CD14-positive monocyte (primary cell): Measurements from ENCODE around the gene ARHGDIB. TPM values are rescaled to one million over a fixed set of nuclear protein-coding genes. Genes with fewer than 3 reads are reported as not detected.
A peak's percentile ranks its signal among the peaks of the same experiment; 100 is the strongest.

ENCODE experiments used
- DNase-seq, 3 donors: peaks; one replicate each; pipeline ENCODE4 v3.0.0-alpha.2; 2011 to 2022
- H2AFZ ChIP-seq: 2 replicates; pipeline ENCODE4 v1.6.0; 2012; ENCODE audit warnings: mild to moderate bottlenecking, low read depth, low read length, inconsistent platforms; ENCODE audit not compliant: insufficient read depth, poor library complexity, severe bottlenecking
- H3K27ac ChIP-seq, 2 donors: 1 replicate in 1 of 2; 2 replicates in 1 of 2; pipeline ENCODE4 v1.5.1; 2012 to 2013; ENCODE audit warnings: low read length in 2 of 2, control low read depth in 1 of 2, inconsistent platforms in 1 of 2, low read depth in 1 of 2, mild to moderate bottlenecking in 1 of 2
- H3K27me3 ChIP-seq, 2 donors: one replicate each; pipeline versions ENCODE4 v1.6.0 to v1.6.1; 2011 to 2013; ENCODE audit warnings: low read length in 2 of 2; ENCODE audit not compliant: control insufficient read depth in 2 of 2, insufficient read depth in 2 of 2
- H3K36me3 ChIP-seq, 2 donors: replicated peaks in 1 of 2; 1 replicate in 1 of 2; 2 replicates in 1 of 2; pipeline versions ENCODE4 v1.5.1 to v1.6.1; 2012 to 2013; ENCODE audit warnings: low read length in 2 of 2, control low read depth in 1 of 2, inconsistent platforms in 1 of 2, mild to moderate bottlenecking in 1 of 2; ENCODE audit not compliant: insufficient read depth in 2 of 2, control insufficient read depth in 1 of 2
- H3K4me1 ChIP-seq, 2 donors: 1 replicate in 1 of 2; 2 replicates in 1 of 2; pipeline versions ENCODE4 v1.5.1 to v1.6.1; 2012 to 2013; ENCODE audit warnings: low read length in 2 of 2, control low read depth in 1 of 2, inconsistent platforms in 1 of 2, mild to moderate bottlenecking in 1 of 2, moderate library complexity in 1 of 2; ENCODE audit not compliant: insufficient read depth in 2 of 2, control insufficient read depth in 1 of 2
- H3K4me2 ChIP-seq: replicated peaks from 2 replicates; pipeline ENCODE3; 2012; ENCODE audit warnings: low read length, moderate library complexity, mild to moderate bottlenecking; ENCODE audit not compliant: poor library complexity, severe bottlenecking; ENCODE audit errors: extremely low read depth
- H3K4me3 ChIP-seq, 3 experiments: fragments of 200-600 bp in 1 of 3; sonication (generic) in 1 of 3; replicated peaks in 1 of 3; 1 replicate in 2 of 3; 2 replicates in 1 of 3; pipeline ENCODE4 v1.5.1; 2011 to 2013; ENCODE audit warnings: low read length in 3 of 3, mild to moderate bottlenecking in 3 of 3, control low read depth in 2 of 3, low read depth in 2 of 3, inconsistent platforms in 1 of 3, moderate library complexity in 1 of 3
- H3K79me2 ChIP-seq: 2 replicates; pipeline ENCODE4 v1.6.0; 2012; ENCODE audit warnings: mild to moderate bottlenecking, control low read depth, inconsistent platforms, low read length, moderate library complexity; ENCODE audit not compliant: insufficient read depth
- H3K9ac ChIP-seq: 2 replicates; pipeline ENCODE4 v1.6.0; 2017; ENCODE audit warnings: low read length, mild to moderate bottlenecking; ENCODE audit not compliant: insufficient read depth, poor library complexity, severe bottlenecking
- H3K9me3 ChIP-seq, 2 donors: replicated peaks in 1 of 2; 1 replicate in 1 of 2; 2 replicates in 1 of 2; pipeline versions ENCODE4 v1.5.1 to v1.6.1; 2012 to 2013; ENCODE audit warnings: low read length in 2 of 2, control low read depth in 1 of 2; ENCODE audit not compliant: control insufficient read depth in 1 of 2, insufficient read depth in 1 of 2
- H4K20me1 ChIP-seq: 2 replicates; pipeline ENCODE4 v1.6.0; 2012; ENCODE audit warnings: mild to moderate bottlenecking, low read length, control low read depth, moderate library complexity; ENCODE audit not compliant: insufficient read depth
- H3K27ac Mint-ChIP-seq, 7 donors: one replicate each; pipeline ENCODE4 v1.8.0; 2020; ENCODE audit warnings: mild to moderate bottlenecking in 7 of 7, mixed read lengths in 7 of 7, moderate library complexity in 6 of 7, inconsistent platforms in 2 of 7
- H3K27me3 Mint-ChIP-seq, 3 donors: one replicate each; pipeline ENCODE4 v1.8.0; 2021 to 2022; ENCODE audit warnings: low read depth in 3 of 3, mild to moderate bottlenecking in 3 of 3, mixed read lengths in 3 of 3, moderate library complexity in 3 of 3, inconsistent platforms in 1 of 3
- H3K36me3 Mint-ChIP-seq, 2 donors: one replicate each; pipeline ENCODE4 v1.8.0; 2020; ENCODE audit warnings: mixed read lengths in 2 of 2, inconsistent platforms in 1 of 2, mild to moderate bottlenecking in 1 of 2
- H3K4me1 Mint-ChIP-seq: one replicate; pipeline ENCODE4 v1.8.0; 2020; ENCODE audit warnings: mild to moderate bottlenecking, mixed read lengths
- H3K4me3 Mint-ChIP-seq, 2 donors: one replicate each; pipeline ENCODE4 v1.8.0; 2020; ENCODE audit warnings: mild to moderate bottlenecking in 2 of 2, mixed read lengths in 2 of 2, moderate library complexity in 1 of 2
- H3K9me3 Mint-ChIP-seq, 7 donors: one replicate each; pipeline ENCODE4 v1.8.0; 2020 to 2022; ENCODE audit warnings: mixed read lengths in 7 of 7, mild to moderate bottlenecking in 6 of 7, moderate library complexity in 6 of 7, inconsistent platforms in 2 of 7
- WGBS: methylation state at CpG from one replicate; pipeline ENCODE4 v1.1.5; 2013; ENCODE audit warnings: missing lambda C conversion rate; ENCODE audit not compliant: insufficient coverage; 5-methylcytosine and 5-hydroxymethylcytosine counted together
- intact Hi-C, 2 donors: fragments of 100-400 bp; cut with micrococcal nuclease; formaldehyde crosslinking; loops; one replicate each; pipeline versions ENCODE4 v1.15.0 to v1.15.1; 2023
- polyA plus RNA-seq, 3 donors: library from polyadenylated mRNA; depleted of rRNA in 1 of 3; unstranded in 2 of 3; stranded (reverse) in 1 of 3; fragments of 300-500 nt in 2 of 3; fragments of >200 nt in 1 of 3; fragmentation: Illumina TruSeq in 2 of 3; gene quantifications; 1 replicate in 2 of 3; 2 replicates in 1 of 3; pipeline ENCODE4 v1.2.3, GENCODE V29; 2012 to 2021
- TF ChIP-seq, protein P1 (sequence below): fragments of 200-600 bp; IDR thresholded peaks from one replicate; pipeline ENCODE4 v1.8.0; 2022; ENCODE audit warnings: antibody characterized with exemption, mild to moderate bottlenecking

ARHGDIB gene
- polyA plus RNA-seq, 3 donors, result 1,199 to 2,228 (median 1,854) TPM

DNA sequence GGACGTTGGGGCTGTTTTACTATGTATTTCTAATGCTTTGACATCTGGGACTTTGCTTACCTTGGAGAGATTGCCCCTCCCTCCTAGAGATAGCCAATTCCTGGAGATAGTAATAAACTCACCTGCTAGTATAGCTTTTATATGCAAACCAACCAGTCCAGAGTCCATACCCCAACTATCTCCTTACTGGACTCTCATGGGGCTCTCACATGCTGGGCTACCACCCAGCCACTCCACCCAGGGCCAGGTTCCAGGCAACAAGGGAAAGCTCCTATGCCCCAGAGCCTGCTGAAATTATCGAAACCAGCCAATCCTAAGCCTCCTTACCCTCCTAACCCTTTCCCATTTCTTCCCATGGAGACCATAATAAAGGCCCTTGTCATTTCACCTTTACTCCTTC, 50.3 kb downstream of the ARHGDIB start:
- Histone ChIP-seq H3K27ac (no peak overlapping the region), H3K4me3 (no peak overlapping the region), H3K4me2 (no peak overlapping the region), H3K9me3 (no peaks in the 10 kb centered on the region), H3K79me2 (no peaks in the 10 kb centered on the region), H3K4me1 (no peaks in the 10 kb centered on the region), H3K36me3 (peaks cover 34 to 60% of the 10 kb centered on the region in 2 donors), H4K20me1 (no peaks in the 10 kb centered on the region), H2AFZ (no peak overlapping the region), H3K27me3 (no peaks in the 10 kb centered on the region), H3K9ac (no peak overlapping the region)
- intact Hi-C loops, result no loop called here
- H3K36me3 Mint-ChIP-seq, result peaks cover 76 to 77% of the 10 kb centered on the region in 2 donors
- DNase-seq, result no peak
- 100% methylated on average over 1 of the region's 2 CpGs for WGBS
- no peak overlapping the region for H3K4me3 Mint-ChIP-seq
- peaks cover 0 to 1% (median 0%) of the 10 kb centered on the region in 3 donors for H3K27me3 Mint-ChIP-seq
- H3K9me3 Mint-ChIP-seq, result peaks cover 0 to 6% (median 3%) of the 10 kb centered on the region in 7 donors
- TF ChIP-seq, protein P1, sequence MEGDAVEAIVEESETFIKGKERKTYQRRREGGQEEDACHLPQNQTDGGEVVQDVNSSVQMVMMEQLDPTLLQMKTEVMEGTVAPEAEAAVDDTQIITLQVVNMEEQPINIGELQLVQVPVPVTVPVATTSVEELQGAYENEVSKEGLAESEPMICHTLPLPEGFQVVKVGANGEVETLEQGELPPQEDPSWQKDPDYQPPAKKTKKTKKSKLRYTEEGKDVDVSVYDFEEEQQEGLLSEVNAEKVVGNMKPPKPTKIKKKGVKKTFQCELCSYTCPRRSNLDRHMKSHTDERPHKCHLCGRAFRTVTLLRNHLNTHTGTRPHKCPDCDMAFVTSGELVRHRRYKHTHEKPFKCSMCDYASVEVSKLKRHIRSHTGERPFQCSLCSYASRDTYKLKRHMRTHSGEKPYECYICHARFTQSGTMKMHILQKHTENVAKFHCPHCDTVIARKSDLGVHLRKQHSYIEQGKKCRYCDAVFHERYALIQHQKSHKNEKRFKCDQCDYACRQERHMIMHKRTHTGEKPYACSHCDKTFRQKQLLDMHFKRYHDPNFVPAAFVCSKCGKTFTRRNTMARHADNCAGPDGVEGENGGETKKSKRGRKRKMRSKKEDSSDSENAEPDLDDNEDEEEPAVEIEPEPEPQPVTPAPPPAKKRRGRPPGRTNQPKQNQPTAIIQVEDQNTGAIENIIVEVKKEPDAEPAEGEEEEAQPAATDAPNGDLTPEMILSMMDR, result no peak
- H3K4me1 Mint-ChIP-seq, result peaks cover 6% of the 10 kb centered on the region
- H3K27ac Mint-ChIP-seq, result peak overlapping the region in 1 of 7 donors; percentile 12

DNA sequence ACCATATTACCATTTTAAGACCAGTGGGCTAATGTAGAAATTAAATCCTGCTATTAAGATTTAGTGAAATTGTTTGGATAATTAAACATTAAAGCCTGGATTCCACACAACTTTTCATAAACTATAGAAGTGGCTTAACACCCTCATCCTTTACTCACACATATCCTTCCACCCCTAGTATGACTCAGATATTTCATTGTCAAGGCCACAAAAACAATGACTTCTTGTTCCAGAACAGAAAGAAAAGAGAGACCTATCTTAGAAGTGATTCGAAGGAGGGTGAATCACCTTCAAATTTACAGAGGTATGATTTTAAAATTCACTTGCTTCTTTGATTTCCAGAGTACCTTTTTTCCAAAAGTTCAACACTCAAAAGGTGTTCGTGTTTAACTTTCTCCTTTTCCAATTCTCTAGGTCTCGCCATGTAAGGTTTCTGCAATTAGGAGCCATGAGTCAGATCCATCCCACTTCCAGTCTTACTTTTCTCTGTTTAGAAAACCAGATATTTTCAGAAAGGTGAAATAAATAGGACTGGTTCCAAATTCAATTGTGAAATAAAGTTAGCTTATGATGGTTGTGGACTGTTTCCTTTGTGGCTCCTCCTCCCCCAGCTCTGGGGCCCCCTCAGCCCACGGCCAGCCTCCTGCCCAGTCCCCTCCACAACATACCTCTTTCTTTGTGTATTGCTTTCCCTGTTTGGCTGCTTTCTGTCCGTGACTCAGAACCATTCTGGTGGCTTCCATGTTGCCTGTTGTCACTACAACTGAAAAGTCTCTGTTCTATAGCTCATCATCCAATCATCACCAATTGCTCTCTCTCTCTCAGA, 51.1 kb downstream of the ARHGDIB start:
- H3K36me3 Mint-ChIP-seq, result peaks cover 68 to 70% of the 10 kb centered on the region in 2 donors
- H3K27me3 Mint-ChIP-seq, result peaks cover 0 to 1% (median 0%) of the 10 kb centered on the region in 3 donors
- H3K27ac ChIP-seq, result no peak overlapping the region
- peaks cover 0 to 6% (median 3%) of the 10 kb centered on the region in 7 donors for H3K9me3 Mint-ChIP-seq
- no peaks in the 10 kb centered on the region for H3K9me3 ChIP-seq
- peaks cover 8% of the 10 kb centered on the region for H3K4me1 Mint-ChIP-seq
- H3K79me2 ChIP-seq, result no peaks in the 10 kb centered on the region
- H4K20me1 ChIP-seq, result no peaks in the 10 kb centered on the region
- DNase-seq, result no peak
- no peak overlapping the region for H3K4me2 ChIP-seq
- TF ChIP-seq, protein P1, result no peak
- H3K36me3 ChIP-seq, result peaks cover 26 to 52% of the 10 kb centered on the region in 2 donors
- peak overlapping the region in 1 of 7 donors; percentile 34 for H3K27ac Mint-ChIP-seq
- H3K4me1 ChIP-seq, result no peaks in the 10 kb centered on the region
- 20% methylated on average over 1 of the region's 5 CpGs for WGBS
- intact Hi-C loops, result no loop called here
- no peaks in the 10 kb centered on the region for H3K27me3 ChIP-seq
- H3K4me3 Mint-ChIP-seq, result no peak overlapping the region
- no peak overlapping the region for H3K4me3 ChIP-seq
- H3K9ac ChIP-seq, result no peak overlapping the region
- no peak overlapping the region for H2AFZ ChIP-seq
